GM12874 (cell line): Measurements from ENCODE around the gene MAP3K8.

Source experiments
- CTCF ChIP-seq: IDR thresholded peaks from 2 replicates; pipeline ENCODE4 v1.5.1; 2011; ENCODE audit warnings: low read depth, mild to moderate bottlenecking, control low read depth, low read length, moderate library complexity; ENCODE audit not compliant: insufficient read depth

The MAP3K8 gene

GRCh38 chr10:30433730-30434272 lies at the start of gene MAP3K8:
Gene MAP3K8 (plus strand): TSS chr10:30434184. CDS start chr10:30438939, 4,755 bp downstream.
- no peak for TF ChIP-seq CTCF

- TF ChIP-seq CTCF: peak; percentile 38; the same call in 1 of the 2 replicates
Observed at GRCh38 chr10:30384701-30385201, 49.2 kb upstream of the MAP3K8 start.

GRCh38 chr10:30386801-30387588 lies 47.0 kb upstream of the MAP3K8 start:
- TF ChIP-seq CTCF: no peak

- no peak for TF ChIP-seq CTCF
Observed at GRCh38 chr10:30387646-30388243, 46.2 kb upstream of the MAP3K8 start.

GRCh38 chr10:30389543-30389942 lies 44.4 kb upstream of the MAP3K8 start:
- no peak for TF ChIP-seq CTCF

- TF ChIP-seq CTCF: no peak
Observed at GRCh38 chr10:30390207-30390606, 43.8 kb upstream of the MAP3K8 start.

GRCh38 chr10:30391266-30391665 lies 42.7 kb upstream of the MAP3K8 start:
- TF ChIP-seq CTCF: no peak
